ENCODE results near the gene ADCY9. TPM values are rescaled to one million over a fixed set of nuclear protein-coding genes. Genes with fewer than 3 reads are reported as not detected.

ADCY9 gene
- total RNA-seq, 1 experiment from 2014 or later: 9.8 TPM

DNA sequence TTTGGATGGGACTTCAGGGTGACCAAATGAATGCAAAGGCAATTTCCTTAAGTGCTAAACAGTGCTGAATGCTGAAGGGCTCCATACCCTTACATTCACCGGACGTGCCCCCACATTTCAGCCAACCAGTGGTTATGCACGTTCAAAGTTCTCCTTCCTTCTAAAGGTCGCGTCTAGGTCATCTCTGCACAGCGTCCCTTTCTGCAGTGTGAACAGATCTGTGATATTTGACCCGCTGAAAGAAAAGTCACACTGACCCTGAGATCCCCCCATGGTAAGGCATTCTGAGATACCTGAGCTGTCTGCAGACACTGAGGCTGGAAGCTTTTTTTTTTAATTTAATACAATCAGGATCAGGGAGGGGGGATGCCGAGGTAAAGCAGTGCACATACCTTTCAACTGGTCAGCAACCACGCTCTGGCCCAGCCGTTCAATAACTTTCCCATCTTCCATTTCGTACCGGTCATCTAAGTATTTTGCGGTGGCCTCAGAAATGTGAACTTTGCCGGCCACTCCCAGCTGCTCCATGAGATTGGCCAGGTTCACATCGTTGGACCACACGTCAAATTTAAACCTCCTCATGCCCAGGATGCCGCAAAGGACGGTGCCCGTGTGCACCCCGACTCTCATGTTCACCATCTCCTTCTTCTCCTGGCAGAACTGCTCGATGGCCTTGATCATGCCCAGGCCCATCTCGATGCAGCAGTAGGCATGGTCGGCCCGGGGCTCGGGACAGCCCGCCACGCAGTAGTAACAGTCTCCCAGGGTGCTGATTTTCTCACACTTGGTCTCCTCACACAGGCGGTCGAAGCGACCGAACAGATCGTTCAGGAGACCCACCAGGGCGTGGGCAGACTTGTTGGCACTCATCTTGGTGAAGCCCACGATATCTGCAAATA, 2.6 kb downstream of the ADCY9 start:
- Histone ChIP-seq H3K4me3 (replicated peaks in 1 of 2; ENCODE audit: low read depth in 1 of 2, low read length in 2 of 2) (no peak overlapping the region), H3K27ac (ENCODE audit: low read depth, low read length) (no peak overlapping the region), H3K79me2 (ENCODE audit: insufficient read depth, low read length) (no peaks in the 10 kb centered on the region), H4K20me1 (ENCODE audit: insufficient read depth) (no peaks in the 10 kb centered on the region), H3K9me2 (ENCODE audit: insufficient read depth) (no peaks in the 10 kb centered on the region), H3K9ac (ENCODE audit: low read length) (no peak overlapping the region), H3K27me3 (ENCODE audit: insufficient read depth, low read length) (no peaks in the 10 kb centered on the region), H3K9me3 (ENCODE audit: control insufficient read depth in 1 of 2, insufficient read depth in 1 of 2, low read depth in 1 of 2, low read length in 2 of 2) (no peaks in the 10 kb centered on the region), H3K36me3 (ENCODE audit: control insufficient read depth in 1 of 2, insufficient read depth in 2 of 2, low read length in 2 of 2) (no peaks in the 10 kb centered on the region), H2AFZ (ENCODE audit: low read depth, low read length, poor library complexity, severe bottlenecking) (no peak overlapping the region), H3K4me1 (ENCODE audit: control insufficient read depth in 1 of 2, insufficient read depth in 2 of 2, low read length in 2 of 2) (peaks cover 6 to 9% of the 10 kb centered on the region in 2 experiments), H3K4me2 (ENCODE audit: low read length) (no peak overlapping the region)
- ChIA-PET CTCF (no interaction called here), POLR2A (interaction anchor here (0.6 kb wide), 1 partner anchor 60 kb away, joined by 3 read pairs; no protein-coding TSS in a partner anchor), RAD21 (ENCODE audit: low non-redundant PET in 1 of 2, low total read pairs in 2 of 2, uncharacterized antibody in 2 of 2, unreplicated experiment in 2 of 2) (no interaction called here)
- DNase-seq (ENCODE audit: low read depth, low spot score) (no peak), ATAC-seq (no peak)
- TF ChIP-seq SIN3A (IDR thresholded peaks at IDR 0.05; ENCODE audit: low read depth) (no peak), RAD21 (IDR thresholded peaks at IDR 0.05; ENCODE audit: low read depth) (no peak)
- TF ChIP-seq, protein P1, sequence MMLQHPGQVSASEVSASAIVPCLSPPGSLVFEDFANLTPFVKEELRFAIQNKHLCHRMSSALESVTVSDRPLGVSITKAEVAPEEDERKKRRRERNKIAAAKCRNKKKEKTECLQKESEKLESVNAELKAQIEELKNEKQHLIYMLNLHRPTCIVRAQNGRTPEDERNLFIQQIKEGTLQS (IDR thresholded peaks at IDR 0.05): no peak
- TSS peak; percentile 39 for BruUV-seq (replicated peaks)
- intact Hi-C loops (cut with micrococcal nuclease): no loop called here

DNA sequence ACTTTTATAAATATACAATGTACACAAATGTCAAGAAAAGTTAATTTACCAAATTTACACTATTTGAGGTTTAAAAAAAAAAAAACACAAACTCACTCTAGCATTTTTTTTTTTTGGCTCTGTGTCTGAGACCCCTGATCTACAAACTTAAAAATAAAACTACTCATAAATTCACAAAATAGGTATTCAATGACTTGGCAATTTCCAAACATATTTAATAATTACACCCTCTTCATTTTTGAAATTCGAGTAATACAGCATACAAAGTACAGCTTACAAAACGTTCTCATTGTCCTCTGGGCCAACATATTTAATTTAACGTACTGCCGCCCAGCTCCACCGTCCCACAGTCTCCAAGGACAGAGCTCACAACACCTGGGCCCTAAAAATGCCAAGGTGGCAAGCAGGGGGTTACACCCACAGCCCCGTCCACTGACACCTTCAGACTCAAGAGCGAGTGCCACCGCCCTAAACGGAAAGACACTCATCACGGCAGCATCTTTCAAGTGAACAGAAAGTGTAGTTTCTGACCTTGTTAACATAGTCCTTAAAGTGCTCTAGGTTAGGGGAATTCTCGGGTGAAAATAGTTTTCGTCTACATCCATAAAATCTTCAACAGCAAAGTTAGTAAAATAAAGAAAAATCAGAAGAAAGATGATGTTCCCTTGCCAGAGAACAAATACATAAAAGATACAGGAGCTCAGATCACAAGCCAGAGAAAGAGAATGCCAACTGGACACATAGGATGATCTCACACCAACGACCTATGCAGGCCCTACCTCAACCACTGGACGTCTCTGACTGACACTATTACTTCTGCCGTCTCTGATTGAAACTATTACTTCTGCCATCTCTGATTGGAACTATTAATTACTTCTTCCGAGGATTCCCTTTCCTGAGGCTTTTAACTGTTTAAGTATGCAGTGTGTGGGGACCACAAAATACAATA, 4.2 kb downstream of the ADCY9 start:
- H3K4me3 ChIP-seq (replicated peaks in 1 of 2; ENCODE audit: low read depth in 1 of 2, low read length in 2 of 2): no peak overlapping the region
- no peaks in the 10 kb centered on the region for H4K20me1 ChIP-seq (ENCODE audit: insufficient read depth)
- CTCF ChIA-PET: interaction anchor here (0.8 to 1.5 kb wide), 2 partner anchors 36 to 142 kb away, joined by 3 read pairs; no protein-coding TSS in a partner anchor
- H3K27me3 ChIP-seq (ENCODE audit: insufficient read depth, low read length): no peaks in the 10 kb centered on the region
- POLR2A ChIA-PET: interaction anchor here (1.3 kb wide), 1 partner anchor 24 kb away, joined by 3 read pairs; no protein-coding TSS in a partner anchor
- H3K9me3 ChIP-seq (ENCODE audit: control insufficient read depth in 1 of 2, insufficient read depth in 1 of 2, low read depth in 1 of 2, low read length in 2 of 2): no peaks in the 10 kb centered on the region
- no TSS peak for BruUV-seq (replicated peaks)
- no peak for DNase-seq (ENCODE audit: low read depth, low spot score)
- H3K9ac ChIP-seq (ENCODE audit: low read length): no peak overlapping the region
- H3K4me1 ChIP-seq (ENCODE audit: control insufficient read depth in 1 of 2, insufficient read depth in 2 of 2, low read length in 2 of 2): peaks cover 3 to 4% of the 10 kb centered on the region in 2 experiments
- H3K36me3 ChIP-seq (ENCODE audit: control insufficient read depth in 1 of 2, insufficient read depth in 2 of 2, low read length in 2 of 2): no peaks in the 10 kb centered on the region
- H3K9me2 ChIP-seq (ENCODE audit: insufficient read depth): no peaks in the 10 kb centered on the region
- ATAC-seq: no peak
- 0 out of 2 replicates have a peak, but pooled peaks cover 3% of the 10 kb centered on the region for H3K79me2 ChIP-seq (ENCODE audit: insufficient read depth, low read length)
- no peak overlapping the region for H3K27ac ChIP-seq (ENCODE audit: low read depth, low read length)
- H2AFZ ChIP-seq (ENCODE audit: low read depth, low read length, poor library complexity, severe bottlenecking): no peak overlapping the region
- H3K4me2 ChIP-seq (ENCODE audit: low read length): no peak overlapping the region
- RAD21 ChIA-PET (ENCODE audit: low non-redundant PET in 1 of 2, low total read pairs in 2 of 2, uncharacterized antibody in 2 of 2, unreplicated experiment in 2 of 2): interaction anchor here in 1 of 2 experiments (0.7 kb wide), 1 partner anchor 275 kb away, joined by 3 read pairs; no protein-coding TSS in a partner anchor
- intact Hi-C loops (cut with micrococcal nuclease): no loop called here
- TF ChIP-seq EZH2 (IDR thresholded peaks at IDR 0.05) (no peak), EGR1 (IDR thresholded peaks at IDR 0.05; ENCODE audit: low read depth) (no peak), ELF1 (IDR thresholded peaks at IDR 0.05; ENCODE audit: borderline replicate concordance, low read depth) (no peak), POLR2A (IDR thresholded peaks at IDR 0.05; ENCODE audit: borderline replicate concordance, extremely low read depth, insufficient read depth, insufficient read length) (no peak), SIN3A (IDR thresholded peaks at IDR 0.05; ENCODE audit: low read depth) (no peak), CBX3 (IDR thresholded peaks at IDR 0.05; ENCODE audit: low read depth) (no peak), YY1 (IDR thresholded peaks at IDR 0.05; ENCODE audit: extremely low read depth, insufficient replicate concordance, low read depth, low read length) (no peak), SRF (IDR thresholded peaks at IDR 0.05; ENCODE audit: low read depth) (no peak)
- TF ChIP-seq, protein P2, sequence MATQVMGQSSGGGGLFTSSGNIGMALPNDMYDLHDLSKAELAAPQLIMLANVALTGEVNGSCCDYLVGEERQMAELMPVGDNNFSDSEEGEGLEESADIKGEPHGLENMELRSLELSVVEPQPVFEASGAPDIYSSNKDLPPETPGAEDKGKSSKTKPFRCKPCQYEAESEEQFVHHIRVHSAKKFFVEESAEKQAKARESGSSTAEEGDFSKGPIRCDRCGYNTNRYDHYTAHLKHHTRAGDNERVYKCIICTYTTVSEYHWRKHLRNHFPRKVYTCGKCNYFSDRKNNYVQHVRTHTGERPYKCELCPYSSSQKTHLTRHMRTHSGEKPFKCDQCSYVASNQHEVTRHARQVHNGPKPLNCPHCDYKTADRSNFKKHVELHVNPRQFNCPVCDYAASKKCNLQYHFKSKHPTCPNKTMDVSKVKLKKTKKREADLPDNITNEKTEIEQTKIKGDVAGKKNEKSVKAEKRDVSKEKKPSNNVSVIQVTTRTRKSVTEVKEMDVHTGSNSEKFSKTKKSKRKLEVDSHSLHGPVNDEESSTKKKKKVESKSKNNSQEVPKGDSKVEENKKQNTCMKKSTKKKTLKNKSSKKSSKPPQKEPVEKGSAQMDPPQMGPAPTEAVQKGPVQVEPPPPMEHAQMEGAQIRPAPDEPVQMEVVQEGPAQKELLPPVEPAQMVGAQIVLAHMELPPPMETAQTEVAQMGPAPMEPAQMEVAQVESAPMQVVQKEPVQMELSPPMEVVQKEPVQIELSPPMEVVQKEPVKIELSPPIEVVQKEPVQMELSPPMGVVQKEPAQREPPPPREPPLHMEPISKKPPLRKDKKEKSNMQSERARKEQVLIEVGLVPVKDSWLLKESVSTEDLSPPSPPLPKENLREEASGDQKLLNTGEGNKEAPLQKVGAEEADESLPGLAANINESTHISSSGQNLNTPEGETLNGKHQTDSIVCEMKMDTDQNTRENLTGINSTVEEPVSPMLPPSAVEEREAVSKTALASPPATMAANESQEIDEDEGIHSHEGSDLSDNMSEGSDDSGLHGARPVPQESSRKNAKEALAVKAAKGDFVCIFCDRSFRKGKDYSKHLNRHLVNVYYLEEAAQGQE (IDR thresholded peaks at IDR 0.05; ENCODE audit: low read depth): no peak

Measured in HCT116 (cell line).